PC-3 (cell line): ENCODE results near the gene PRXL2A.

Experiments used
- CTCF ChIP-seq: fragments of 300-600 bp; sonication (generic); conservative IDR thresholded peaks from 2 replicates; pipeline ENCODE4 v1.5.1; 2017; ENCODE audit warnings: antibody characterized with exemption, low read depth, mild to moderate bottlenecking, low read length
- EZH2 ChIP-seq: fragments of 300-600 bp; sonication (generic); IDR thresholded peaks from one replicate; pipeline ENCODE4 v1.6.1; 2017; ENCODE audit warnings: antibody characterized with exemption, mild to moderate bottlenecking, low read length; ENCODE audit not compliant: unreplicated experiment

GRCh38 chr10:80458263-80458625, 49.9 kb downstream of the PRXL2A start:
- no peak for TF ChIP-seq EZH2
- no peak for TF ChIP-seq CTCF
